GM23338 (cell line): Measurements from ENCODE around the gene ITPRID2. TPM values are rescaled to one million over a fixed set of nuclear protein-coding genes. Genes with fewer than 3 reads are reported as not detected.

Source experiments
- ATAC-seq: fragments of 200-7000 bp; cut with Tn5 transposase; 3 replicates; pipeline ENCODE4 v1.9.1; 2020
- DNase-seq: peaks from one replicate; pipeline ENCODE4 v3.0.0-alpha.2; 2015; ENCODE audit warnings: low spot score
- H2AFZ ChIP-seq: fragments of 200-600 bp; sonication (generic); 2 replicates; pipeline ENCODE4 v1.8.0; 2016; ENCODE audit warnings: antibody characterized with exemption, mild to moderate bottlenecking, moderate library complexity
- H3F3A ChIP-seq: fragments of 200-600 bp; sonication (generic); replicated peaks from 2 replicates; pipeline ENCODE4 v1.8.0; 2017; ENCODE audit warnings: antibody characterized with exemption, mixed run types, low read depth
- H3K27ac ChIP-seq: fragments of 200-600 bp; sonication (generic); 2 replicates; pipeline ENCODE4 v1.6.1; 2016; ENCODE audit warnings: low read depth
- H3K27me3 ChIP-seq: fragments of 200-600 bp; sonication (generic); 2 replicates; pipeline ENCODE4 v1.8.0; 2016; ENCODE audit warnings: mild to moderate bottlenecking, mixed run types, moderate library complexity; ENCODE audit not compliant: insufficient read depth
- H3K36me3 ChIP-seq: fragments of 200-600 bp; sonication (generic); 2 replicates; pipeline ENCODE4 v1.8.0; 2016; ENCODE audit warnings: mild to moderate bottlenecking; ENCODE audit not compliant: insufficient read depth
- H3K4me1 ChIP-seq: fragments of 200-600 bp; sonication (generic); 2 replicates; pipeline ENCODE4 v1.8.0; 2016; ENCODE audit warnings: mild to moderate bottlenecking, moderate library complexity; ENCODE audit not compliant: insufficient read depth
- H3K4me2 ChIP-seq: fragments of 200-600 bp; sonication (generic); 2 replicates; pipeline ENCODE4 v1.7.1; 2017; ENCODE audit warnings: mixed run types
- H3K4me3 ChIP-seq: fragments of 200-600 bp; sonication (generic); 2 replicates; pipeline ENCODE4 v1.6.1; 2016; ENCODE audit warnings: mixed run types
- H3K79me2 ChIP-seq: fragments of 200-600 bp; sonication (generic); replicated peaks from 2 replicates; pipeline ENCODE4 v1.8.0; 2017; ENCODE audit warnings: mild to moderate bottlenecking; ENCODE audit not compliant: insufficient read depth
- H3K9me2 ChIP-seq: fragments of 200-600 bp; sonication (generic); 2 replicates; pipeline ENCODE4 v1.8.0; 2017; ENCODE audit not compliant: insufficient read depth
- H4K20me1 ChIP-seq: fragments of 200-600 bp; sonication (generic); replicated peaks from 2 replicates; pipeline ENCODE4 v1.8.0; 2017; ENCODE audit warnings: mild to moderate bottlenecking; ENCODE audit not compliant: insufficient read depth
- H3K27ac Mint-ChIP-seq: 2 replicates; pipeline ENCODE4 v1.8.0; 2020; ENCODE audit warnings: inconsistent platforms, mild to moderate bottlenecking, moderate library complexity, mixed read lengths
- H3K27me3 Mint-ChIP-seq: 3 replicates; pipeline ENCODE4 v1.8.0; 2022; ENCODE audit warnings: low read depth, mild to moderate bottlenecking, moderate library complexity, mixed read lengths, inconsistent platforms; ENCODE audit not compliant: insufficient read depth, poor library complexity
- H3K36me3 Mint-ChIP-seq: 3 replicates; pipeline ENCODE4 v1.8.0; 2021; ENCODE audit warnings: low read depth, mild to moderate bottlenecking, inconsistent platforms, moderate library complexity, mixed read lengths
- H3K4me1 Mint-ChIP-seq: 3 replicates; pipeline ENCODE4 v1.8.0; 2020; ENCODE audit warnings: mild to moderate bottlenecking, inconsistent platforms, mixed read lengths
- H3K4me3 Mint-ChIP-seq: 3 replicates; pipeline ENCODE4 v1.8.0; 2021; ENCODE audit warnings: moderate library complexity, mild to moderate bottlenecking, inconsistent platforms, mixed read lengths
- H3K9me3 Mint-ChIP-seq: 3 replicates; pipeline ENCODE4 v1.8.0; 2020; ENCODE audit warnings: moderate library complexity, mild to moderate bottlenecking, inconsistent platforms, mixed read lengths
- CREB1 ChIP-seq: fragments of 250-450 bp; sonication (Bioruptor Pico); IDR thresholded peaks from 2 replicates; pipeline ENCODE4 v1.5.0; 2020; ENCODE audit warnings: low read depth, mild to moderate bottlenecking, moderate library complexity
- EZH2 ChIP-seq: fragments of 200-600 bp; sonication (generic); IDR thresholded peaks from one replicate; pipeline ENCODE4 v1.8.0; 2017; ENCODE audit warnings: antibody characterized with exemption, mild to moderate bottlenecking, low read depth; ENCODE audit not compliant: unreplicated experiment
- JUNB ChIP-seq: IDR thresholded peaks from one replicate; pipeline ENCODE4 v1.6.1; 2016; ENCODE audit warnings: antibody characterized with exemption; ENCODE audit not compliant: unreplicated experiment
- NANOG ChIP-seq: IDR thresholded peaks from 2 replicates; pipeline ENCODE4 v1.6.1; 2016; ENCODE audit warnings: antibody characterized with exemption, borderline replicate concordance
- POLR2AphosphoS5 ChIP-seq: IDR thresholded peaks from 2 replicates; pipeline ENCODE4 v1.6.1; 2016; ENCODE audit warnings: antibody characterized with exemption, low read depth
- STAT1 ChIP-seq: IDR thresholded peaks from one replicate; pipeline ENCODE4 v1.6.1; 2016; ENCODE audit warnings: antibody characterized with exemption; ENCODE audit not compliant: unreplicated experiment
- ZNF114 ChIP-seq: fragments of 250-450 bp; sonication (Bioruptor Pico); IDR thresholded peaks from 2 replicates; pipeline ENCODE4 v1.5.0; 2020; ENCODE audit warnings: mild to moderate bottlenecking, moderate library complexity
- polyA plus RNA-seq: library from polyadenylated mRNA; unstranded; fragments of >200 nt; fragmentation: Nextera tagmentation; extraction: Ambion mirVana; gene quantifications from 2 replicates; pipeline ENCODE4 v1.2.1, GENCODE V29; 2016
- total RNA-seq: library from RNA; depleted of rRNA; stranded (reverse); fragments of >200 nt; shearing (Covaris generic); gene quantifications from 2 replicates; pipeline ENCODE4 v1.2.3, GENCODE V29; 2014
- TF ChIP-seq, protein P1 (sequence below): IDR thresholded peaks from one replicate; pipeline ENCODE4 v1.6.1; 2018; ENCODE audit warnings: antibody characterized with exemption; ENCODE audit not compliant: unreplicated experiment
- TF ChIP-seq, protein P2 (sequence below): IDR thresholded peaks from 2 replicates; pipeline ENCODE4 v1.6.1; 2016; ENCODE audit warnings: antibody characterized with exemption
- TF ChIP-seq, protein P3 (sequence below), 2 experiments: fragments of 200-600 bp in 1 of 2; sonication (generic) in 1 of 2; conservative IDR thresholded peaks; 2 replicates each; pipeline versions ENCODE4 v1.5.1 to v1.6.1; 2016 to 2017; ENCODE audit warnings: antibody characterized with exemption in 2 of 2, low read depth in 2 of 2, mild to moderate bottlenecking in 2 of 2, moderate library complexity in 1 of 2

Gene ITPRID2
- total and polyA plus RNA-seq, 2 experiments from 2014 or later, result 4.4 to 12.0 TPM

DNA sequence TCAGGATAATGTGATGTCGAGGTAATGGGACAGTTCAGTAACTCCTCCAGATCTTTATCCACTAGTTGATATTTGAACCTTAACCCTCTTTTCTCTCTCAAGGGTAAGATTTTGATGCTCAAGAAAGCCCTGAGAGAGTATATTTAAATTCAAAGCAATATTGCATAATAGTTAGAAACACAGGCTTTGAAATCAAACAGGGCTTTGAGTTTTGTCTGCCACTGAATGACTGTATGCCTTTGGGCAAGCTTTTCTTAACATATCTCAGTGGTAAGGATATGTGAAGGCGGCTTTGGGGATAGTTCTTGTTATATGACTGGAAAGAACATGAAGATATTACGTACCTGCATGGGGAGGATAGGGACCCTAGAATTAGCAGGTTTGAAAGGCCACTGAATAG, 11.1 kb downstream of the ITPRID2 start (continued):
- TF ChIP-seq, protein P1, sequence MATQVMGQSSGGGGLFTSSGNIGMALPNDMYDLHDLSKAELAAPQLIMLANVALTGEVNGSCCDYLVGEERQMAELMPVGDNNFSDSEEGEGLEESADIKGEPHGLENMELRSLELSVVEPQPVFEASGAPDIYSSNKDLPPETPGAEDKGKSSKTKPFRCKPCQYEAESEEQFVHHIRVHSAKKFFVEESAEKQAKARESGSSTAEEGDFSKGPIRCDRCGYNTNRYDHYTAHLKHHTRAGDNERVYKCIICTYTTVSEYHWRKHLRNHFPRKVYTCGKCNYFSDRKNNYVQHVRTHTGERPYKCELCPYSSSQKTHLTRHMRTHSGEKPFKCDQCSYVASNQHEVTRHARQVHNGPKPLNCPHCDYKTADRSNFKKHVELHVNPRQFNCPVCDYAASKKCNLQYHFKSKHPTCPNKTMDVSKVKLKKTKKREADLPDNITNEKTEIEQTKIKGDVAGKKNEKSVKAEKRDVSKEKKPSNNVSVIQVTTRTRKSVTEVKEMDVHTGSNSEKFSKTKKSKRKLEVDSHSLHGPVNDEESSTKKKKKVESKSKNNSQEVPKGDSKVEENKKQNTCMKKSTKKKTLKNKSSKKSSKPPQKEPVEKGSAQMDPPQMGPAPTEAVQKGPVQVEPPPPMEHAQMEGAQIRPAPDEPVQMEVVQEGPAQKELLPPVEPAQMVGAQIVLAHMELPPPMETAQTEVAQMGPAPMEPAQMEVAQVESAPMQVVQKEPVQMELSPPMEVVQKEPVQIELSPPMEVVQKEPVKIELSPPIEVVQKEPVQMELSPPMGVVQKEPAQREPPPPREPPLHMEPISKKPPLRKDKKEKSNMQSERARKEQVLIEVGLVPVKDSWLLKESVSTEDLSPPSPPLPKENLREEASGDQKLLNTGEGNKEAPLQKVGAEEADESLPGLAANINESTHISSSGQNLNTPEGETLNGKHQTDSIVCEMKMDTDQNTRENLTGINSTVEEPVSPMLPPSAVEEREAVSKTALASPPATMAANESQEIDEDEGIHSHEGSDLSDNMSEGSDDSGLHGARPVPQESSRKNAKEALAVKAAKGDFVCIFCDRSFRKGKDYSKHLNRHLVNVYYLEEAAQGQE, result no peak

DNA sequence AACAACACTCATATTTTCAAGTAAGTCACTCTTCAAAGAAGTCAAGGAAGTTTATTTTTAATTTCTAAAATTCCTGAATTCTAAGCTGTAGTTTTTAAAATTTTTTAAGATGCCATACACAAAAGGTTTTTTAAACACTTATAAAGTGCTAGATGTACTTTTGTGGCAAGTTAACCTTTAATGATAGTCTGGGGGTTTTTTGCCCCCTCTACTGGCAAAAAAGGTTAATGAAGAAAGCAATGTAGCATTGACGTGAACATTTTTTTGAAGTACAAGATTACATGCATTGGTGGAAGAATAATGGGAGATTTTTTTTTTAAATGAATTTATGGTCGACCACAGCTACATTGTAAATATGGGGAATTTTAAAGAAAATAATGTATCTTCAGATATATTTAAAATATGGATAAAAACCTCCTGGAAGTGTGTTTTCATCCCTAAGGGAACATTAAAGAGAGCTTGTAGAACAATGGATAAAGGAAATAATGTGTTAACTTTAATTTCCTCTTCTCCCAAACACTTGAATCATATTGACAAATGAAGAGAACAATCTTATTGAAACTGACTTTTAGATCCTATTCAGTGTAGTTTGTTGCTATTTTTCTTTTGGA, 12.6 kb downstream of the ITPRID2 start:
- no peak overlapping the region for H3K27ac Mint-ChIP-seq
- no peaks in the 10 kb centered on the region for H3K27me3 Mint-ChIP-seq
- H3K79me2 ChIP-seq, result no peaks in the 10 kb centered on the region
- DNase-seq (peak; percentile 62), ATAC-seq (no peak)
- no peak overlapping the region for H3K27ac ChIP-seq
- H4K20me1 ChIP-seq, result no peaks in the 10 kb centered on the region; the same call in 1 of the 2 replicates
- no peaks in the 10 kb centered on the region for H3K4me1 ChIP-seq
- no peak overlapping the region for H3K4me3 ChIP-seq
- no peaks in the 10 kb centered on the region; the same call in 1 of the 2 replicates for H3K36me3 ChIP-seq
- H3K4me1 Mint-ChIP-seq, result peaks cover 2% of the 10 kb centered on the region; the same call in 1 of the 3 replicates
- H3K9me3 Mint-ChIP-seq, result no peaks in the 10 kb centered on the region
- TF ChIP-seq NANOG (no peak), EZH2 (no peak), STAT1 (no peak), JUNB (no peak), POLR2AphosphoS5 (no peak), CREB1 (CRISPR knock-in tag) (no peak), ZNF114 (CRISPR knock-in tag) (no peak)
- TF ChIP-seq, protein P2, sequence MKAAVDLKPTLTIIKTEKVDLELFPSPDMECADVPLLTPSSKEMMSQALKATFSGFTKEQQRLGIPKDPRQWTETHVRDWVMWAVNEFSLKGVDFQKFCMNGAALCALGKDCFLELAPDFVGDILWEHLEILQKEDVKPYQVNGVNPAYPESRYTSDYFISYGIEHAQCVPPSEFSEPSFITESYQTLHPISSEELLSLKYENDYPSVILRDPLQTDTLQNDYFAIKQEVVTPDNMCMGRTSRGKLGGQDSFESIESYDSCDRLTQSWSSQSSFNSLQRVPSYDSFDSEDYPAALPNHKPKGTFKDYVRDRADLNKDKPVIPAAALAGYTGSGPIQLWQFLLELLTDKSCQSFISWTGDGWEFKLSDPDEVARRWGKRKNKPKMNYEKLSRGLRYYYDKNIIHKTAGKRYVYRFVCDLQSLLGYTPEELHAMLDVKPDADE, result no peak
- TF ChIP-seq, protein P3, sequence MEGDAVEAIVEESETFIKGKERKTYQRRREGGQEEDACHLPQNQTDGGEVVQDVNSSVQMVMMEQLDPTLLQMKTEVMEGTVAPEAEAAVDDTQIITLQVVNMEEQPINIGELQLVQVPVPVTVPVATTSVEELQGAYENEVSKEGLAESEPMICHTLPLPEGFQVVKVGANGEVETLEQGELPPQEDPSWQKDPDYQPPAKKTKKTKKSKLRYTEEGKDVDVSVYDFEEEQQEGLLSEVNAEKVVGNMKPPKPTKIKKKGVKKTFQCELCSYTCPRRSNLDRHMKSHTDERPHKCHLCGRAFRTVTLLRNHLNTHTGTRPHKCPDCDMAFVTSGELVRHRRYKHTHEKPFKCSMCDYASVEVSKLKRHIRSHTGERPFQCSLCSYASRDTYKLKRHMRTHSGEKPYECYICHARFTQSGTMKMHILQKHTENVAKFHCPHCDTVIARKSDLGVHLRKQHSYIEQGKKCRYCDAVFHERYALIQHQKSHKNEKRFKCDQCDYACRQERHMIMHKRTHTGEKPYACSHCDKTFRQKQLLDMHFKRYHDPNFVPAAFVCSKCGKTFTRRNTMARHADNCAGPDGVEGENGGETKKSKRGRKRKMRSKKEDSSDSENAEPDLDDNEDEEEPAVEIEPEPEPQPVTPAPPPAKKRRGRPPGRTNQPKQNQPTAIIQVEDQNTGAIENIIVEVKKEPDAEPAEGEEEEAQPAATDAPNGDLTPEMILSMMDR (conservative IDR thresholded peaks at IDR 0.05; ENCODE audit: low read depth in 2 of 2), result peak; percentile 65 to 91
- H3K4me3 Mint-ChIP-seq, result no peak overlapping the region
- H3K4me2 ChIP-seq, result no peak overlapping the region
- no peaks in the 10 kb centered on the region for H3F3A ChIP-seq
- peaks cover 16% of the 10 kb centered on the region; the same call in 2 of the 3 replicates for H3K36me3 Mint-ChIP-seq
- no peaks in the 10 kb centered on the region for H3K9me2 ChIP-seq
- H3K27me3 ChIP-seq, result no peaks in the 10 kb centered on the region
- no peak overlapping the region for H2AFZ ChIP-seq
